ENCODE results near the gene SPA17.

Gene SPA17

DNA sequence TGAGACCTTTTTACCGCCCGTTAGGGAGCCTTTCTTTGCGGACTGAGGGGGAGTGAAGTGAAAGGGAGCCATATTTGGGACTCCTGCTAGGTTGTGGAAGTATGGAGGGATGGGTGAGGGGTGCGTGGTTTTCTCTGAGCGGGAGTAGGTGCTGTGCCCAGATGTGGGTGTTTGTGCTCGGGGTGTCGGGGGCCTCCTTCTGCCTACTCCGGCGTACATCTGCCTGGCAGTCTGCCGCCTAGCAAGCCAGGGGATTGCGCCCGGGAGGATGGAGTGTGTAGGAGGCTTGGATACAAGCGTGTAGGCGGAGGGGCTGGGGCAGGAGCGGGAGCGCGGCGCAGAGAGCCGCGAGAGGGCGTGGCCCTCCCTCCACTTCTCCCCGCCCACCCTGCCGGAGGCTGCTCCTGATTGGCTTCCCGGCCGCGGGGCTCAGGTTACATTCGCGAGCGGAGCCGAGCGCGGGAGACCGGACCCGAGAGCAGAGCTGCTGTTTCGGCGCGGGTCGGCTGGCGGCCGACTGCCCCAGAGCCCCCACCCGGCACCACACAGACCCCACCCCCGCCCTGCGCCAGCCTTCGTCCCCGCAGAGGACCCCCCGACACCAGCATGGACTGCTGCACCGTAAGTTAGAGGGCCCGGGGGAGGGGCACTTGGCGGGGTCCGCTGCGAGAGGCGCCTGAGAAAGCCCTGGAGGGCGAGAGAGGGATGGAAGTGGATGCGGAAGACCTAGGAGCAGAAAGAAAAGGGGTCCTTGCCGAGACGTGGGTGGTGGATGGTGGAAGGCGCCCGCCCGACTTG is 66.0 kb downstream of the SPA17 start, which contains the start of gene NRGN:
TSS of gene NRGN (plus strand) at position 464 of the 798 bp plus-strand sequence. CDS start at position 607, 143 bp downstream.
- peak; percentile 52 for DNase-seq (ENCODE audit: low read depth)
- TF ChIP-seq, protein P1, sequence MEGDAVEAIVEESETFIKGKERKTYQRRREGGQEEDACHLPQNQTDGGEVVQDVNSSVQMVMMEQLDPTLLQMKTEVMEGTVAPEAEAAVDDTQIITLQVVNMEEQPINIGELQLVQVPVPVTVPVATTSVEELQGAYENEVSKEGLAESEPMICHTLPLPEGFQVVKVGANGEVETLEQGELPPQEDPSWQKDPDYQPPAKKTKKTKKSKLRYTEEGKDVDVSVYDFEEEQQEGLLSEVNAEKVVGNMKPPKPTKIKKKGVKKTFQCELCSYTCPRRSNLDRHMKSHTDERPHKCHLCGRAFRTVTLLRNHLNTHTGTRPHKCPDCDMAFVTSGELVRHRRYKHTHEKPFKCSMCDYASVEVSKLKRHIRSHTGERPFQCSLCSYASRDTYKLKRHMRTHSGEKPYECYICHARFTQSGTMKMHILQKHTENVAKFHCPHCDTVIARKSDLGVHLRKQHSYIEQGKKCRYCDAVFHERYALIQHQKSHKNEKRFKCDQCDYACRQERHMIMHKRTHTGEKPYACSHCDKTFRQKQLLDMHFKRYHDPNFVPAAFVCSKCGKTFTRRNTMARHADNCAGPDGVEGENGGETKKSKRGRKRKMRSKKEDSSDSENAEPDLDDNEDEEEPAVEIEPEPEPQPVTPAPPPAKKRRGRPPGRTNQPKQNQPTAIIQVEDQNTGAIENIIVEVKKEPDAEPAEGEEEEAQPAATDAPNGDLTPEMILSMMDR (conservative IDR thresholded peaks at IDR 0.05; ENCODE audit: low read depth, low read length): no peak

DNA sequence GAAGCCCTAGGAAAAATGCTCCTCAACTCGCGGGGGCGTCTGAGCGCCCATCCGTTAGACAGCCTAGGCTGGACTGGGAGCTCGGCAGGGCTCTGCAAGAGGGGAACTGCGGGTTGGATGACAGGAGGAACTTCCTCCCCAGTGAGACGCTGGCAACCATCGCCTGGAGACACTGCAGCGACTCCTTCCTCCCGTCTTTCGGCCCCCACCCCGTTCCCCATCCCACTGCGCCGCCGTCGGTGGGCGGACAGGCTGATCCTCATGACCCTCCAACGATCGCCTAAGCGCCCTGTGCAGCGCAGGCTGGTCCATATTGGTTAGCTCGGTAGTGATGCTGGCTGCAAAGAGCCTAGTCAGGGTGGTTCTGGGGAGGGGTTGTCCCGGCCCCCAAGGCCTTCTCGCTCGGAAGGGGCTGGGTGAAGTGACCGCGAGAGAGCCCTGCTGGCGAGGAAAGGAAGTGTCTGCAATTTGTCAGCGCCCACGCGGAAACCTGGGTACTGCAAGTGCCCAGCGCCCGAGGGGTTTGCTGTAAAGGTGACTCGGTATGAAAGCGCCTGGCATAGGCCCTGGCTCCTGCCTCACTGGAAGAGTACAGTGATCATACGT is 66.7 kb downstream of the SPA17 start:
- DNase-seq (ENCODE audit: low read depth): no peak
- peak overlapping the region; percentile 53 for H3K4me3 ChIP-seq (ENCODE audit: low read length)
- TF ChIP-seq, protein P1 (conservative IDR thresholded peaks at IDR 0.05; ENCODE audit: low read depth, low read length): peak; percentile 45

More for the DNA sequence above, 66.0 kb downstream of the SPA17 start, which contains the start of gene NRGN:
- peak within 1 kb of the TSS; percentile 53 for H3K4me3 ChIP-seq (ENCODE audit: low read length)

DNA sequence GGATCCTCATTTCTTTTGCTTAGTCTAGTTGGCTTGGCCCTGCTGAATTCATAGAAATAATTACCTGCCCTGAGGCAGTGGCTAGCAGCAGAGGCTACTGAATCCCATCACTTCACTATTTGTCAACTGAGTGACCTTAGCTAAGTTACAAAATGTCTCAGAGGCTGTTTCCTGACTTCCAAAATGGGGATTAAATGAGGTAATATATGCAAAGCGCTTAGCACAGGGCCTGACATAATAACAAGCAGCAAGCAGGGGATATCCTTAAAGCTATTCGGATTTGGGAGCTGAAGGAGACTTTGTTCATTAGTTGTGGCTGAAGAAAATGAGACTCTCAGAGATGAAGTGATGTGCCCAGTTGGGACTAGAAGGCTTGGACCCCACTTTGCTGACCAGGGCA is 68.9 kb downstream of the SPA17 start:
- no peak overlapping the region for H3K4me3 ChIP-seq (ENCODE audit: low read length)
- TF ChIP-seq, protein P1 (conservative IDR thresholded peaks at IDR 0.05; ENCODE audit: low read depth, low read length): no peak
- DNase-seq (ENCODE audit: low read depth): no peak

DNA sequence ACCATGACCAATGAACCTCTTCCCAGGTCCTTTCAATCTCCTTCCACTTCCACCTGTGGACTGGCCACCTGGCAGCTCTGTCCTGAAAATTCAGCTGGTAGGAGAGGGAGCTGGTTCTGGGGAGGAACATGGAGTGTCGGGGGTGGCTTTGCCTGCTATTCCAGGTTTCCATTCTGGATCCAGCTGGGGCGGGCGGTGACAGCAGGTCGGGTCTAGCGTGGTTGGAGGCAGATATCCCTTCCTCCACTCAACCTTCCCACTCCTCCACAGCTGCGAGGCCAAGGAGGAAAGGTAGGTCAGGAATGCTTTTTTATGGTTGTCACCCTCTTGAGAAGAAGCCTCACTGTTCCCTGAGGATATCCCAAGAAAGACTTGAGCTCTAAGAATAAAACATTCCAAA is 69.3 kb downstream of the SPA17 start:
- H3K4me3 ChIP-seq (ENCODE audit: low read length): no peak overlapping the region
- TF ChIP-seq, protein P1 (conservative IDR thresholded peaks at IDR 0.05; ENCODE audit: low read depth, low read length): no peak
- DNase-seq (ENCODE audit: low read depth): no peak

DNA sequence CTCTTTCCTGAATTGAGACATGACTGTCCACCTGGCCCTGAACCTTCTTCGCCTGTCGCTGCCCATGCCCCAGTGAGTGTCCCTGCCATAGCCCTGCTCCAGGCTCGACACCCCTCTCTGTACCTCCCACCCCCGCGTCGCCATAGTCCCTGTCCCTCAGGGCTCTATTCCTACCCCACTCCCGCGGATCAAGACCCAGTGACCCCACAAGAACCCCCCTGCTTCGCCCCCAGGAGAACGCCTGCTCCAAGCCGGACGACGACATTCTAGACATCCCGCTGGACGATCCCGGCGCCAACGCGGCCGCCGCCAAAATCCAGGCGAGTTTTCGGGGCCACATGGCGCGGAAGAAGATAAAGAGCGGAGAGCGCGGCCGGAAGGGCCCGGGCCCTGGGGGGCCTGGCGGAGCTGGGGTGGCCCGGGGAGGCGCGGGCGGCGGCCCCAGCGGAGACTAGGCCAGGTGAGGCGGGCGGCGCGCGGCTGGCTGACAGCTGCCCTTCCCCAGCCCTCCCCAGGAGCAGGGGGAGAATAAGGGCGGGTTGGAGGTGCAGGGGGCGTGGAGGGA is 71.6 kb downstream of the SPA17 start:
- peak overlapping the region; percentile 67 for H3K4me3 ChIP-seq (ENCODE audit: low read length)
- TF ChIP-seq, protein P1 (conservative IDR thresholded peaks at IDR 0.05; ENCODE audit: low read depth, low read length): no peak
- no peak for DNase-seq (ENCODE audit: low read depth)

DNA sequence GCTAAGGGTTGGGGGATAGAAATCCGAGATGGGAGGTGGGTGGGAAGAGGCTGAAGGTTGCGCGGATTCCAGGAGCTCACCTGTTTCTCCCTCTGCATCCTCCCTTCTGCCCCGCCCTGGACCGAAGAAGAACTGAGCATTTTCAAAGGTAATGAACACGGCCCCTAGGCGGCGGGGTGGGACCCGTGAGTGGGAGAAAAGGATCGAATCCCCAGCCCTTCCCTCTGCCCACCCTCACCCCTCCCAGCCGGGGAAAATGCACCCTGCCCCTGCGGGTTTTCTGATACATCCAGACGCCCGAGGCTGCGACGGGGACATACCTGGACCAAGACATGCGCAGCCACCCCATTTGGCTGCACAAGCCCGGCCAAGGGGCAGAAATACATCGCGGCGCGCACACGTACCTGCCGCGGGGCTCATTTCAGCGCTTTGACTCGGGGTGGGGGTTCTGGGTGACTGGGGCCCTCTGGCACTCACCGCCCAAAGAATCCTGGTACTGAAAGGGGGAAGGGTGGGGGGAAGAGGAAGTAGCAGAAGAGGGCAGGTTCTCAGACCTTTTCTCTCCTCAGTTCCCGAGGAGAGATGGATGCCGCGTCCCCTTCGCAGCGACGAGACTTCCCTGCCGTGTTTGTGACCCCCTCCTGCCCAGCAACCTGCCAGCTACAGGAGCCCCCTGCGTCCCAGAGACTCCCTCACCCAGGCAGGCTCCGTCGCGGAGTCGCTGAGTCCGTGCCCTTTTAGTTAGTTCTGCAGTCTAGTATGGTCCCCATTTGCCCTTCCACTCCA is 72.3 kb downstream of the SPA17 start:
- no peak for DNase-seq (ENCODE audit: low read depth)
- TF ChIP-seq, protein P1 (conservative IDR thresholded peaks at IDR 0.05; ENCODE audit: low read depth, low read length): peak; percentile 42
- peak overlapping the region; percentile 67 for H3K4me3 ChIP-seq (ENCODE audit: low read length)

Measured in retinal pigment epithelial cell (primary cell).